Breast epithelium (tissue), 4 donors: Measurements from ENCODE around the gene U2AF1L4. TPM values are rescaled to one million over a fixed set of nuclear protein-coding genes. Genes with fewer than 3 reads are reported as not detected.

Experiments used
- DNase-seq, 2 donors: peaks; one replicate each; pipeline ENCODE4 v3.0.0-alpha.2; 2019; ENCODE audit warnings: low spot score in 2 of 2
- H3K27ac ChIP-seq, 2 donors: fragments of 200-600 bp; sonication (generic) in 1 of 2; one replicate each; pipeline ENCODE4 v1.5.1; 2016 to 2019; ENCODE audit warnings: mild to moderate bottlenecking in 1 of 2
- H3K27me3 ChIP-seq, 2 donors: fragments of 200-600 bp; sonication (generic) in 1 of 2; one replicate each; pipeline versions ENCODE4 v1.5.1 to v1.6.0; 2017 to 2019; ENCODE audit warnings: control low read depth in 1 of 2, mild to moderate bottlenecking in 1 of 2
- H3K36me3 ChIP-seq: fragments of 200-600 bp; one replicate; pipeline ENCODE4 v1.5.1; 2019
- H3K4me1 ChIP-seq, 2 donors: fragments of 200-600 bp; sonication (generic); one replicate each; pipeline ENCODE4 v1.5.1; 2016 to 2019; ENCODE audit warnings: control low read depth in 1 of 2
- H3K4me3 ChIP-seq, 3 donors: fragments of 200-600 bp; sonication (generic); 1 replicate in 2 of 3; 2 replicates in 1 of 3; pipeline ENCODE4 v1.5.1; 2016 to 2019; ENCODE audit warnings: mild to moderate bottlenecking in 3 of 3, moderate library complexity in 2 of 3
- H3K9me3 ChIP-seq, 2 donors: fragments of 200-600 bp; sonication (generic) in 1 of 2; one replicate each; pipeline ENCODE4 v1.5.1; 2016 to 2019; ENCODE audit warnings: control low read depth in 1 of 2
- POLR2A ChIP-seq: fragments of 450-650 bp; IDR thresholded peaks from one replicate; pipeline ENCODE4 v1.6.1; 2016; ENCODE audit warnings: antibody characterized with exemption, mild to moderate bottlenecking, moderate library complexity
- POLR2AphosphoS5 ChIP-seq, 3 donors: sonication (generic); formaldehyde crosslinking; IDR thresholded peaks; one replicate each; pipeline ENCODE4 v1.6.1; 2017; ENCODE audit warnings: antibody characterized with exemption in 3 of 3
- intact Hi-C: fragments of 100-400 bp; cut with DNase I; formaldehyde crosslinking; loops from one replicate; pipeline ENCODE4 v1.15.1; 2023; ENCODE audit warnings: low total_unique reads
- total RNA-seq, 3 donors: library from RNA; depleted of rRNA; stranded (reverse); fragments of >200 nt; gene quantifications; one replicate each; pipeline ENCODE4 v1.1.0, GENCODE V29; 2016
- TF ChIP-seq, protein P1 (sequence below), 3 donors: fragments of 450-650 bp; IDR thresholded peaks; one replicate each; pipeline ENCODE4 v1.5.1; 2016 to 2017; ENCODE audit warnings: antibody characterized with exemption in 3 of 3, mild to moderate bottlenecking in 3 of 3, moderate library complexity in 3 of 3

Gene U2AF1L4
- total RNA-seq, 3 donors from 2014 or later = 15.7 to 37.5 (median 19.5) TPM

DNA sequence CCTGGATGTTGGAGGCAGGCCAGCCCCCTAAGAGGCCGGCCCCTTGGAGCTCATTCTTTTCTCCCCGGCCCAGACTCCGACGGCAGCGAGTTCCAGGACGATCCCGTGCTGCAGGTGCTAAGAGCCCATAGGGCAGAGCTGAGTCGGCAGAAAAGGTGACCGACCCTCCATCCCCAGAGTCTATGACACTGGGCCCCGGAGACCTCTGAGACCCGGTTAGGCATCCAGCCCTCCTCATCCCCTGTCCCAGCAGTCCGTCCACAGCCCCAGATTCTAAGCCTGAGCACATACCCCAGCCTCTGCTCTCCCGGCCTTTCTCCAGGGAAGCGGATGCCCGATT lies 22.8 kb upstream of the U2AF1L4 start:
- DNase-seq = no peak
- TF ChIP-seq POLR2AphosphoS5 (IDR thresholded peaks at IDR 0.05) (no peak), POLR2A (no peak)
- TF ChIP-seq, protein P1, sequence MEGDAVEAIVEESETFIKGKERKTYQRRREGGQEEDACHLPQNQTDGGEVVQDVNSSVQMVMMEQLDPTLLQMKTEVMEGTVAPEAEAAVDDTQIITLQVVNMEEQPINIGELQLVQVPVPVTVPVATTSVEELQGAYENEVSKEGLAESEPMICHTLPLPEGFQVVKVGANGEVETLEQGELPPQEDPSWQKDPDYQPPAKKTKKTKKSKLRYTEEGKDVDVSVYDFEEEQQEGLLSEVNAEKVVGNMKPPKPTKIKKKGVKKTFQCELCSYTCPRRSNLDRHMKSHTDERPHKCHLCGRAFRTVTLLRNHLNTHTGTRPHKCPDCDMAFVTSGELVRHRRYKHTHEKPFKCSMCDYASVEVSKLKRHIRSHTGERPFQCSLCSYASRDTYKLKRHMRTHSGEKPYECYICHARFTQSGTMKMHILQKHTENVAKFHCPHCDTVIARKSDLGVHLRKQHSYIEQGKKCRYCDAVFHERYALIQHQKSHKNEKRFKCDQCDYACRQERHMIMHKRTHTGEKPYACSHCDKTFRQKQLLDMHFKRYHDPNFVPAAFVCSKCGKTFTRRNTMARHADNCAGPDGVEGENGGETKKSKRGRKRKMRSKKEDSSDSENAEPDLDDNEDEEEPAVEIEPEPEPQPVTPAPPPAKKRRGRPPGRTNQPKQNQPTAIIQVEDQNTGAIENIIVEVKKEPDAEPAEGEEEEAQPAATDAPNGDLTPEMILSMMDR (IDR thresholded peaks at IDR 0.05) = no peak
- intact Hi-C loops = no loop called here
- no peaks in the 10 kb centered on the region for H3K27me3 ChIP-seq
- H3K27ac ChIP-seq = no peak overlapping the region
- no peaks in the 10 kb centered on the region for H3K9me3 ChIP-seq
- no peaks in the 10 kb centered on the region for H3K4me1 ChIP-seq
- H3K4me3 ChIP-seq = no peak overlapping the region
- H3K36me3 ChIP-seq = no peaks in the 10 kb centered on the region

DNA sequence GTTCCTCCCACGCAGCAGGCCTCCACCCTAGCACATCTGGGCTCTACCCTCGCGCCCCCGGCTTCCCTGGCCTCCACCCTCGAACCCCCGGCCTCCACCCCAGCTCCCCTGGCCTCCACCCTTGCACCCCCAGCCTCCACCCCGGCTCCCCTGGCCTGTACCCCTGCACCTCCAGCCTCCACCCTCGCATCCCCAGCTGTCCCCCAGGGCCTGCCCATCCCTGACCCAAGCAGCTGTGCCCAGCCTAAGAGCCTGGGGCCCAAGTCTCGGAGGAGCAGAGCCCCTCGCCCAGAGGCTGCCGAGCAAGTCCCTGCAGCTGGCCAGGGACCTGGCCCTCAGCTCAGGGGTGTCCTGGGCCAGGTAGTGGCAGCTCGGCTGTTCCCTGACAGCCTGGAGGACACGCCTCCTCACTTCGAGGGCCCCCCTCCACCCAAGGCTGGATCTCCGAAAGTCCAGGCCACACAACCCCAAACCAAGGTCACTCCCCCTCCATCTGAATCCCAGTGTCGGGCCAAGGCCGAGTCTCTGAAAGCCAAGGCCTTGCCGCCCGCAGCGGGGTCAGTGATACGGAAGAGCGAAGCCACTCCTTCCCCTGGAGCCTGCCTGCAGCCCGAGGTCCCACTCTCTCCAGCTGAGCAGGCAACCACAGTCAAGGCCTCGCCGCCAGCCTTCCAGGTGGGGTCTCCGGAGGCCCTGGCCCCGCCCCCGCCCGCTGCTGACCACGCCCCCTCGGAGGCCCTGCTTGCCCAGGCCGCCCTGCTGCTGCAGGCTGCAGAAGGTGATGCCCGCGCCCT lies 22.3 kb upstream of the U2AF1L4 start:
- intact Hi-C loops = no loop called here
- Histone ChIP-seq H3K27me3 (no peaks in the 10 kb centered on the region), H3K4me3 (no peak overlapping the region), H3K9me3 (no peaks in the 10 kb centered on the region), H3K27ac (no peak overlapping the region), H3K36me3 (no peaks in the 10 kb centered on the region), H3K4me1 (no peaks in the 10 kb centered on the region)
- TF ChIP-seq POLR2AphosphoS5 (IDR thresholded peaks at IDR 0.05) = no peak
- TF ChIP-seq, protein P1 (IDR thresholded peaks at IDR 0.05) = no peak
- no peak for TF ChIP-seq POLR2A
- no peak for DNase-seq

DNA sequence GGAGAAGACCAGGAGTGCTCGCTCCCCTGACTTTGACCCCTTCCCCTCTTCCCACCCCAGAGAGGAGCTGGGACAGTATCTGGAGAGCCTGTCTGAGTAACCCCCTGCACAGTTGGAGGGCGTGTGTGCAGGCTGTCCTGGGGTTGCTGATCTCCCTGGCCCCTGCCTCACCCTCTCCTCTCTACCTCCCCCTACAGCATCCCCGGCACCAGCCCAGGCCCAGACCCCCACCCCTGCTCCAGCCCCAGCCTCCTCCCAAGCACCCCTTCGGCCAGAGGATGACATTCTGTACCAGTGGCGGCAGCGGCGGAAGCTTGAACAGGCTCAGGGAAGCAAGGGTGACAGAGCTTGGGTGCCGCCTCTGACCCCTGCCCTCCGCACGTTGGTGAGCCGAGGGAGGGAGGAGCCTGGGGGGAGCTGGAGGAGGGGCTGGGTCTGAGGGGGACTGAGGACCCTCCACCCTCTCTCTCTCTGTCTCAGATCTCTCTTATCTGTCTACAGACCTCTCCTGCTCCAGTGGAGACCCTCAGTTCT lies 21.4 kb upstream of the U2AF1L4 start:
- TF ChIP-seq POLR2A (no peak), POLR2AphosphoS5 (IDR thresholded peaks at IDR 0.05) (no peak)
- TF ChIP-seq, protein P1 (IDR thresholded peaks at IDR 0.05) = no peak
- H3K9me3 ChIP-seq = no peaks in the 10 kb centered on the region
- no peaks in the 10 kb centered on the region for H3K4me1 ChIP-seq
- H3K27me3 ChIP-seq = no peaks in the 10 kb centered on the region
- intact Hi-C loops = no loop called here
- H3K27ac ChIP-seq = no peak overlapping the region
- no peak overlapping the region for H3K4me3 ChIP-seq
- H3K36me3 ChIP-seq = peaks cover 4% of the 10 kb centered on the region
- DNase-seq = no peak

DNA sequence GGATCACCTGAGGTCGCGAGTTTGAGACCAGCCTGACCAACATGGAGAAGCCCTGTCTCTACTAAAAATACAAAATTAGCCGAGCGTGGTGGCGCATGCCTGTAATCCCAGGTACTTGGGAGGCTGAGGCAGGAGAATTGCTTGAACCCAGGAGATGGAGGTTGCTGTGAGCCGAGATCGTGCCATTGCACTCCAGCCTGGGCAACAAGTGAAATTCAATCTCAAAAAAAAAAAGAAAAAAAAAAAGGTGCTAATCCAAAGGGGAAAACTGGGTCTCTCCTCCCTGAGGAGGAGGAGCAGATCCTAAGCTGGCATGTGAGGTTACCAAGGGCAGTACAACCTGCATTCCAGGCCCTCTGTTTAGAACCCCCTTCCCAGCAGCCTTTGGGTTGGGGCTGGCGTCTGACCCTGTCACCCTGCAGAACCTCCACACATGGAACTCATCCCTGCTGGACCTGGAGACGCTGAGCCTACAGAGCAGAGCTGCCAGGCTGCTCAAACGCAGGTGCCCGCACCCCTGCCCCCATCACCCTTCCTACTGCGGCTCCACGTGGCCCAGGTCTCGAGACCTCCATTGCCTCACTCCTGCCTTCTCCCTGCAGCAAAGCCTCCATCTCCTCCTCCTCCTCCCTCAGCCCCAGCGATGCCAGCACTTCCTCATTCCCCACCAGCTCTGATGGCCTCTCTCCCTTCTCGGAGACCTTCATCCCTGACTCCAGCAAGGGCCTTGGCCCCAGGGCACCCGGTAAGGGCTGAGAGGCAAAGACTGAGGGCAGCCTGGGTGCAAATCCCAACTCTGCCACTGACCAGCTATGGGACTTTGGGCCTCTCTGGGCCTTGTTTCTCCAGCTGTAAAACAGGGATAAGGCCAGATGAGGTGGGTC lies 19.5 kb upstream of the U2AF1L4 start:
- no peak overlapping the region for H3K4me3 ChIP-seq
- no peak overlapping the region for H3K27ac ChIP-seq
- H3K36me3 ChIP-seq = peaks cover 4% of the 10 kb centered on the region
- H3K9me3 ChIP-seq = no peaks in the 10 kb centered on the region
- no peak for DNase-seq
- TF ChIP-seq, protein P1 (IDR thresholded peaks at IDR 0.05) = no peak
- no peak for TF ChIP-seq POLR2AphosphoS5 (IDR thresholded peaks at IDR 0.05)
- no peak for TF ChIP-seq POLR2A
- intact Hi-C loops = no loop called here
- no peaks in the 10 kb centered on the region for H3K4me1 ChIP-seq
- no peaks in the 10 kb centered on the region for H3K27me3 ChIP-seq
